PFSK-1 (cell line): ENCODE data around the gene GTF2H3.

ENCODE experiments used
- FOXP2 ChIP-seq: optimal IDR thresholded peaks from 2 replicates; pipeline ENCODE3; 2011; ENCODE audit warnings: borderline replicate concordance, control low read depth, inconsistent platforms; ENCODE audit not compliant: insufficient read depth; ENCODE audit errors: extremely low read length, extremely low read depth
- POLR2AphosphoS5 ChIP-seq: IDR thresholded peaks from 2 replicates; pipeline ENCODE4 v1.6.1; 2012; ENCODE audit warnings: low read depth, mild to moderate bottlenecking, control low read depth, low read length, moderate library complexity
- SIN3A ChIP-seq: IDR thresholded peaks from 2 replicates; pipeline ENCODE4 v1.6.1; 2012; ENCODE audit warnings: mild to moderate bottlenecking, low read length, moderate library complexity, borderline replicate concordance; ENCODE audit not compliant: insufficient read depth
- TAF1 ChIP-seq: IDR thresholded peaks from 2 replicates; pipeline ENCODE4 v1.6.1; 2012; ENCODE audit warnings: low read length, control low read depth, borderline replicate concordance; ENCODE audit not compliant: insufficient read depth
- TF ChIP-seq, protein P1 (sequence below), 2 experiments: IDR thresholded peaks; 2 replicates each; pipeline versions ENCODE4 v1.6.1 to v1.8.0; 2011 to 2012; ENCODE audit warnings: low read depth in 2 of 2, low read length in 2 of 2, control low read depth in 1 of 2, inconsistent platforms in 1 of 2, mild to moderate bottlenecking in 1 of 2, moderate library complexity in 1 of 2; ENCODE audit not compliant: insufficient read depth in 1 of 2

DNA sequence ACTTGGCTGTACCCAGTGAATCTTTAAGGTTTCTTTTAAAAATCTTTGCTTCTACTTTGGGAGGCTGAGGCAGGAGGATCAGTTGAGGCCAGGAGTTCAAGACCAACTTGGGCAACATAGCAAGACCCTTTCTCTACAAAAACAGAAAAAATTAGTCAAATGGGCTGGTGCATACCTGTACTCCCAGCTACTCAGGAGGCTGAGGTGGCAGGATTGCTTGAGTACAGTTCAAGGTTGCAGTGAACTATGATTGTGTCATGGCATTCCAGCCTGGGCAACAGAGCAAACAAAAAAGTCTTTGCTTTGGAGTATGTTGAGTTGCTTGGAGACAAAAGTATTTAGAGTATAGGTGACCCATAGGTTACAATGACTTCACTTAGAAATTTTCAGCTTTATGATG, 37.9 kb upstream of the GTF2H3 start:
- TF ChIP-seq SIN3A (no peak), POLR2AphosphoS5 (no peak), TAF1 (no peak), FOXP2 (no peak)
- TF ChIP-seq, protein P1, sequence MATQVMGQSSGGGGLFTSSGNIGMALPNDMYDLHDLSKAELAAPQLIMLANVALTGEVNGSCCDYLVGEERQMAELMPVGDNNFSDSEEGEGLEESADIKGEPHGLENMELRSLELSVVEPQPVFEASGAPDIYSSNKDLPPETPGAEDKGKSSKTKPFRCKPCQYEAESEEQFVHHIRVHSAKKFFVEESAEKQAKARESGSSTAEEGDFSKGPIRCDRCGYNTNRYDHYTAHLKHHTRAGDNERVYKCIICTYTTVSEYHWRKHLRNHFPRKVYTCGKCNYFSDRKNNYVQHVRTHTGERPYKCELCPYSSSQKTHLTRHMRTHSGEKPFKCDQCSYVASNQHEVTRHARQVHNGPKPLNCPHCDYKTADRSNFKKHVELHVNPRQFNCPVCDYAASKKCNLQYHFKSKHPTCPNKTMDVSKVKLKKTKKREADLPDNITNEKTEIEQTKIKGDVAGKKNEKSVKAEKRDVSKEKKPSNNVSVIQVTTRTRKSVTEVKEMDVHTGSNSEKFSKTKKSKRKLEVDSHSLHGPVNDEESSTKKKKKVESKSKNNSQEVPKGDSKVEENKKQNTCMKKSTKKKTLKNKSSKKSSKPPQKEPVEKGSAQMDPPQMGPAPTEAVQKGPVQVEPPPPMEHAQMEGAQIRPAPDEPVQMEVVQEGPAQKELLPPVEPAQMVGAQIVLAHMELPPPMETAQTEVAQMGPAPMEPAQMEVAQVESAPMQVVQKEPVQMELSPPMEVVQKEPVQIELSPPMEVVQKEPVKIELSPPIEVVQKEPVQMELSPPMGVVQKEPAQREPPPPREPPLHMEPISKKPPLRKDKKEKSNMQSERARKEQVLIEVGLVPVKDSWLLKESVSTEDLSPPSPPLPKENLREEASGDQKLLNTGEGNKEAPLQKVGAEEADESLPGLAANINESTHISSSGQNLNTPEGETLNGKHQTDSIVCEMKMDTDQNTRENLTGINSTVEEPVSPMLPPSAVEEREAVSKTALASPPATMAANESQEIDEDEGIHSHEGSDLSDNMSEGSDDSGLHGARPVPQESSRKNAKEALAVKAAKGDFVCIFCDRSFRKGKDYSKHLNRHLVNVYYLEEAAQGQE (IDR thresholded peaks at IDR 0.05; ENCODE audit: insufficient read depth in 1 of 2, low read depth in 2 of 2, low read length in 2 of 2): no peak
